ENCODE data around the gene NOX4.

The NOX4 gene

GRCh38 chr11:89279176-89279575, 212.0 kb downstream of the NOX4 start:
- DNase-seq (ENCODE audit: extremely low spot score) = no peak
- TF ChIP-seq, protein P1, sequence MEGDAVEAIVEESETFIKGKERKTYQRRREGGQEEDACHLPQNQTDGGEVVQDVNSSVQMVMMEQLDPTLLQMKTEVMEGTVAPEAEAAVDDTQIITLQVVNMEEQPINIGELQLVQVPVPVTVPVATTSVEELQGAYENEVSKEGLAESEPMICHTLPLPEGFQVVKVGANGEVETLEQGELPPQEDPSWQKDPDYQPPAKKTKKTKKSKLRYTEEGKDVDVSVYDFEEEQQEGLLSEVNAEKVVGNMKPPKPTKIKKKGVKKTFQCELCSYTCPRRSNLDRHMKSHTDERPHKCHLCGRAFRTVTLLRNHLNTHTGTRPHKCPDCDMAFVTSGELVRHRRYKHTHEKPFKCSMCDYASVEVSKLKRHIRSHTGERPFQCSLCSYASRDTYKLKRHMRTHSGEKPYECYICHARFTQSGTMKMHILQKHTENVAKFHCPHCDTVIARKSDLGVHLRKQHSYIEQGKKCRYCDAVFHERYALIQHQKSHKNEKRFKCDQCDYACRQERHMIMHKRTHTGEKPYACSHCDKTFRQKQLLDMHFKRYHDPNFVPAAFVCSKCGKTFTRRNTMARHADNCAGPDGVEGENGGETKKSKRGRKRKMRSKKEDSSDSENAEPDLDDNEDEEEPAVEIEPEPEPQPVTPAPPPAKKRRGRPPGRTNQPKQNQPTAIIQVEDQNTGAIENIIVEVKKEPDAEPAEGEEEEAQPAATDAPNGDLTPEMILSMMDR (IDR thresholded peaks at IDR 0.05; ENCODE audit: control extremely low read depth, extremely low read depth, low read depth, missing control alignments) = no peak
- POLR2A ChIA-PET = no interaction called here
- CTCF ChIA-PET = no interaction called here

DNA sequence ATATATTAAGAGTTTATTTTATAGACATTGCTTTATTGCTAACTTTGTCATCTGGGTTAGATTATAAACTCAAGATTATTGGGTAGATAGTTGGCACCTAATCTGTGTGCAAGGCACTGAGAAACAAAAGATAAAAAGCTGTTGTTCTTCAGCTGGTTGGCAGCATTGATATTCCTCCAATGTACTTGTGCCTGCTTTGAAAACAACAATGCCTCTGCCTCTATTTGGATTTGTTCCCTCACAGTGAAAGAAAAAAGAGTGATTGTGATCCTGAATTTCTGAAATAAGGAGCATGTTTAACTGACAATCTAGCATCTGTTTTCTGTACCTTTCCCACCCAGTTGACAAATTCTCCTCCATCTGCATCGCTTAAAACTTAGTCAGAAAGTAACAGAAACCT, 215.2 kb downstream of the NOX4 start:
- no peak for DNase-seq (ENCODE audit: extremely low spot score)
- TF ChIP-seq, protein P1 (IDR thresholded peaks at IDR 0.05; ENCODE audit: control extremely low read depth, extremely low read depth, low read depth, missing control alignments) = no peak
- ChIA-PET CTCF (no interaction called here), POLR2A (no interaction called here)
